GM19395 (cell line): ENCODE measurements around the gene MAP2K7.
"Not testable (repeated sequence)": the region's sequence is repeated elsewhere in the genome, so short reads cannot be mapped to it uniquely, and the experiment has no call there.

Experiments used
- ATAC-seq: cut with Tn5 transposase; IDR thresholded peaks from one replicate; pipeline ENCODE4 v1.9.1; 2021; ENCODE audit warnings: mild to moderate bottlenecking, moderate library complexity; ENCODE audit not compliant: unreplicated experiment

The MAP2K7 gene

GRCh38 chr19:7907122-7907521, 3.4 kb downstream of the MAP2K7 start:
- ATAC-seq, result no peak

GRCh38 chr19:7907544-7907943, 3.9 kb downstream of the MAP2K7 start:
- ATAC-seq, result no peak

GRCh38 chr19:7908078-7908699, 4.5 kb downstream of the MAP2K7 start:
- ATAC-seq, result no peak

- ATAC-seq, result no peak
Measured at GRCh38 chr19:7908742-7909461, 5.2 kb downstream of the MAP2K7 start.

GRCh38 chr19:7909471-7910067, 5.9 kb downstream of the MAP2K7 start:
- ATAC-seq, result no peak

- no peak for ATAC-seq
Measured at GRCh38 chr19:7910321-7911161, 6.9 kb downstream of the MAP2K7 start.

- no peak for ATAC-seq
Measured at GRCh38 chr19:7911508-7912143, 7.9 kb downstream of the MAP2K7 start.

- no peak for ATAC-seq
Measured at GRCh38 chr19:7912144-7912696, 8.5 kb downstream of the MAP2K7 start.

- ATAC-seq, result no peak
Measured at GRCh38 chr19:7912697-7913564, 9.3 kb downstream of the MAP2K7 start.

- no peak for ATAC-seq
Measured at GRCh38 chr19:7913652-7914051, 10.0 kb downstream of the MAP2K7 start.

GRCh38 chr19:7914099-7914498, 10.4 kb downstream of the MAP2K7 start:
- no peak for ATAC-seq

- no peak for ATAC-seq
Measured at GRCh38 chr19:7914598-7915045, 10.9 kb downstream of the MAP2K7 start, which contains the start of gene TGFBR3L. TGFBR3L (plus strand) TSS chr19:7914830.

- no peak for ATAC-seq
Measured at GRCh38 chr19:7915250-7916102, 11.8 kb downstream of the MAP2K7 start.

GRCh38 chr19:7916103-7916954, 12.7 kb downstream of the MAP2K7 start:
- ATAC-seq, result no peak

- no peak for ATAC-seq
Measured at GRCh38 chr19:7916955-7917266, 13.2 kb downstream of the MAP2K7 start.

- ATAC-seq, result no peak
Measured at GRCh38 chr19:7917267-7918061, 13.8 kb downstream of the MAP2K7 start.

- not testable (repeated sequence) for ATAC-seq
Measured at GRCh38 chr19:7918062-7918614, 14.5 kb downstream of the MAP2K7 start.
